ENCODE results near the gene RALGAPA2. TPM values are rescaled to one million over a fixed set of nuclear protein-coding genes. Genes with fewer than 3 reads are reported as not detected.

RALGAPA2 gene
- total RNA-seq, 1 donor from 2014 or later: 73.8 TPM

- Histone ChIP-seq H3K4me1 (peaks cover 14% of the 10 kb centered on the region), H3K36me3 (peaks cover 41% of the 10 kb centered on the region), H3K4me3 (peak overlapping the region; percentile 18), H3K27ac (no peak overlapping the region), H3K27me3 (ENCODE audit: low read depth) (no peaks in the 10 kb centered on the region), H3K9me3 (no peaks in the 10 kb centered on the region)
- DNase-seq: peak; percentile 65
- TF ChIP-seq CTCF (IDR thresholded peaks at IDR 0.05): peak; percentile 9
- peak; percentile 60 to 83 for ATAC-seq
- intact Hi-C loops (cut with DNase I): no loop called here
Measured at GRCh38 chr20:20452254-20452676, 260.2 kb downstream of the RALGAPA2 start.

GRCh38 chr20:20450521-20450920 is 261.9 kb downstream of the RALGAPA2 start:
- H3K36me3 ChIP-seq: peaks cover 24% of the 10 kb centered on the region
- no peak overlapping the region for H3K27ac ChIP-seq
- no peak for TF ChIP-seq CTCF (IDR thresholded peaks at IDR 0.05)
- no peak overlapping the region for H3K4me3 ChIP-seq
- peaks cover 14% of the 10 kb centered on the region for H3K4me1 ChIP-seq
- DNase-seq (no peak), ATAC-seq (no peak)
- no peaks in the 10 kb centered on the region for H3K9me3 ChIP-seq
- intact Hi-C loops (cut with DNase I): no loop called here
- no peaks in the 10 kb centered on the region for H3K27me3 ChIP-seq (ENCODE audit: low read depth)

GRCh38 chr20:20448881-20449280 is 263.6 kb downstream of the RALGAPA2 start:
- peaks cover 14% of the 10 kb centered on the region for H3K4me1 ChIP-seq
- no peak overlapping the region for H3K4me3 ChIP-seq
- no peaks in the 10 kb centered on the region for H3K9me3 ChIP-seq
- no peak overlapping the region for H3K27ac ChIP-seq
- no peak for DNase-seq
- ATAC-seq: no peak
- no peak for TF ChIP-seq CTCF (IDR thresholded peaks at IDR 0.05)
- H3K36me3 ChIP-seq: peaks cover 9% of the 10 kb centered on the region
- intact Hi-C loops (cut with DNase I): no loop called here
- no peaks in the 10 kb centered on the region for H3K27me3 ChIP-seq (ENCODE audit: low read depth)

- no peak for DNase-seq
- H3K9me3 ChIP-seq: no peaks in the 10 kb centered on the region
Measured at GRCh38 chr20:20447196-20447595, 265.2 kb downstream of the RALGAPA2 start.

GRCh38 chr20:20446425-20447015 is 265.9 kb downstream of the RALGAPA2 start:
- ATAC-seq (no peak), DNase-seq (no peak)
- no peaks in the 10 kb centered on the region for H3K9me3 ChIP-seq
- H3K27me3 ChIP-seq (ENCODE audit: low read depth): no peaks in the 10 kb centered on the region
- TF ChIP-seq CTCF (IDR thresholded peaks at IDR 0.05): no peak
- intact Hi-C loops (cut with DNase I): no loop called here
- H3K36me3 ChIP-seq: peaks cover 14% of the 10 kb centered on the region
- no peak overlapping the region for H3K4me3 ChIP-seq
- no peak overlapping the region for H3K27ac ChIP-seq
- no peaks in the 10 kb centered on the region for H3K4me1 ChIP-seq

More at GRCh38 chr20:20447196-20447595, 265.2 kb downstream of the RALGAPA2 start:
- no peak for ATAC-seq
- H3K4me3 ChIP-seq: no peak overlapping the region
- intact Hi-C loops (cut with DNase I): no loop called here
- peaks cover 14% of the 10 kb centered on the region for H3K36me3 ChIP-seq
- no peak overlapping the region for H3K27ac ChIP-seq
- peaks cover 3% of the 10 kb centered on the region for H3K4me1 ChIP-seq
- TF ChIP-seq CTCF (IDR thresholded peaks at IDR 0.05): no peak
- H3K27me3 ChIP-seq (ENCODE audit: low read depth): no peaks in the 10 kb centered on the region
